HEK293 (cell line): ENCODE data around the gene C9orf40.
A peak's percentile ranks its signal among the peaks of the same experiment; 100 is the strongest.

Experiments
- CTCF ChIA-PET: fragments of 350-600 bp; formaldehyde crosslinking; extraction: SDS; loops from one replicate; lab custom pipeline; 2021; ENCODE audit warnings: antibody characterized with exemption; lab: Yijun Ruan, JAX
- POLR2A ChIA-PET: fragments of 300-600 bp; formaldehyde crosslinking; extraction: SDS; loops from one replicate; lab custom pipeline; 2020; ENCODE audit warnings: antibody characterized with exemption, inconsistent platforms; lab: Yijun Ruan, JAX
- H3K27ac ChIP-seq: fragments of 200-500 bp; sonication (Bioruptor generic); 2 replicates; pipeline ENCODE4 v1.5.1; 2014; ENCODE audit warnings: low read depth, low read length, control low read depth, inconsistent platforms; ENCODE audit errors: extremely low read depth
- H3K36me3 ChIP-seq, 2 experiments: fragments of 200-500 bp in 1 of 2; sonication (Bioruptor generic) in 1 of 2; 1 replicate in 1 of 2; 2 replicates in 1 of 2; pipeline ENCODE4 v1.5.1; 2014 to 2017; ENCODE audit warnings: inconsistent platforms in 2 of 2, low read length in 2 of 2; ENCODE audit not compliant: control insufficient read depth in 2 of 2, insufficient read depth in 1 of 2
- H3K4me1 ChIP-seq: fragments of 200-500 bp; sonication (Bioruptor generic); 2 replicates; pipeline ENCODE4 v1.5.1; 2014; ENCODE audit warnings: mild to moderate bottlenecking, low read length, inconsistent platforms; ENCODE audit not compliant: control insufficient read depth, insufficient read depth
- H3K4me3 ChIP-seq: 2 replicates; pipeline ENCODE4 v1.5.1; 2011; ENCODE audit warnings: low read depth, mild to moderate bottlenecking, control low read depth, low read length, moderate library complexity
- H3K9me3 ChIP-seq: fragments of 200-500 bp; sonication (Bioruptor generic); 2 replicates; pipeline ENCODE4 v1.5.1; 2014; ENCODE audit warnings: low read depth, low read length, inconsistent platforms; ENCODE audit not compliant: control insufficient read depth, insufficient read depth
- GLI4 ChIP-seq: fragments of 450-650 bp; formaldehyde crosslinking; IDR thresholded peaks from 2 replicates; pipeline ENCODE4 v1.5.1; 2016; ENCODE audit warnings: missing biosample characterization, missing genetic modification characterization
- KLF9 ChIP-seq: fragments of 450-650 bp; formaldehyde crosslinking; IDR thresholded peaks from 2 replicates; pipeline ENCODE4 v1.5.1; 2016; ENCODE audit warnings: missing biosample characterization, missing genetic modification characterization, low read depth
- SETDB1 ChIP-seq: IDR thresholded peaks from one replicate; pipeline ENCODE4 v1.6.1; 2017; ENCODE audit warnings: mild to moderate bottlenecking, low read length, moderate library complexity, mixed read lengths; ENCODE audit not compliant: insufficient read length
- ZNF2 ChIP-seq: fragments of 450-650 bp; formaldehyde crosslinking; IDR thresholded peaks from 2 replicates; pipeline ENCODE4 v1.5.1; 2016; ENCODE audit warnings: missing biosample characterization, missing genetic modification characterization
- ZNF223 ChIP-seq: fragments of 450-650 bp; formaldehyde crosslinking; IDR thresholded peaks from 2 replicates; pipeline ENCODE4 v1.5.1; 2016; ENCODE audit warnings: missing biosample characterization, missing genetic modification characterization
- ZNF350 ChIP-seq: fragments of 450-650 bp; formaldehyde crosslinking; IDR thresholded peaks from 2 replicates; pipeline ENCODE4 v1.5.0; 2017; ENCODE audit warnings: missing biosample characterization, mild to moderate bottlenecking, missing genetic modification characterization
- ZNF571 ChIP-seq: fragments of 450-650 bp; formaldehyde crosslinking; IDR thresholded peaks from 2 replicates; pipeline ENCODE4 v1.5.0; 2017; ENCODE audit warnings: missing biosample characterization, missing genetic modification characterization
- TF ChIP-seq, protein P1 (sequence below): fragments of 450-650 bp; formaldehyde crosslinking; IDR thresholded peaks from 2 replicates; pipeline ENCODE4 v1.5.1; 2016; ENCODE audit warnings: missing biosample characterization, missing genetic modification characterization
- TF ChIP-seq, protein P2 (sequence below): fragments of 450-650 bp; formaldehyde crosslinking; IDR thresholded peaks from 2 replicates; pipeline ENCODE4 v1.5.1; 2016; ENCODE audit warnings: missing biosample characterization, missing genetic modification characterization
- TF ChIP-seq, protein P3 (sequence below): fragments of 450-650 bp; IDR thresholded peaks from 2 replicates; pipeline ENCODE4 v1.5.1; 2018; ENCODE audit warnings: missing biosample characterization, mild to moderate bottlenecking, missing genetic modification characterization
- TF ChIP-seq, protein P4 (sequence below): fragments of 450-650 bp; formaldehyde crosslinking; conservative IDR thresholded peaks from 2 replicates; pipeline ENCODE4 v1.5.1; 2016; ENCODE audit warnings: low read depth, missing biosample characterization, missing genetic modification characterization

The C9orf40 gene

DNA sequence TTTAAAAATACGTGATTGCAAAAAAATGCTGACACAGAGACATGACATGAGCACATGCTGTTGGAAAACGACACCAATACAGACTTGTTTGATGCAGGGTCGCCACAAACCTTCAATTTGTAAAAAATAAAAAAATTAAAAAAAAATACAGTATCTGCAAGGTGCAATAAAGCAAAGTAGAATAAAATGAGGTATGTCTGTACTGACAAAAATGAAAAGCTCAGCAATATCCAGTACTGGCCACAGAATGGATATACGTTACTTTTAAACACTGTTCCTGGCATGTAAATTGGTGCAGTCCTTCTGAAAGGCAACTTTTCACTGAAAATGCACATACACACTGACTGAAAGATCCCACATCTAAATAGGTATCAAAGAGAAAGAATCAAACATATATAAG is 27.1 kb upstream of the C9orf40 start:
- Histone ChIP-seq H3K27ac (no peak overlapping the region), H3K4me3 (no peak overlapping the region), H3K9me3 (no peaks in the 10 kb centered on the region), H3K36me3 (peaks cover 0 to 45% of the 10 kb centered on the region in 2 experiments; a peak in 2 of 3 replicates), H3K4me1 (no peaks in the 10 kb centered on the region)
- TF ChIP-seq KLF9 (tag by site-specific recombination), result no peak
- POLR2A ChIA-PET, result no interaction called here
- CTCF ChIA-PET, result no interaction called here

DNA sequence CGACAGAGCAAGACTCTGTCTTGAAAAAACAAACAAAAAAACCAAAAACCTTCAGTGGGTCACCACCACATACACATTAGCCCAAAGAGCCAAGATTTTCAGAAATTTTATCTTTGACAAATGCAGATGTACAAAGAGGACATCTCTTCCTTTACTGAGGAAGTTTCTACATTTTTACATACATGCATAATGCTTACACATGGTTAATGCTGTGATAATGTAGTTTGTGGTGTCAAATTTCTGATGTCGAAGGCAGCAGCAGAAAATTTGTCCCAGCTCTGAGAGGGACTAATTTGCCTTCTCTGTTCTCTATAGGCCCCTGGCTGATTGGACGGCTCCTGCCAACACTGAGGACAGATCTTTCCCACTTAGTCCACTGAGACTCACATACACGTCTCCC is 24.6 kb upstream of the C9orf40 start:
- ChIA-PET POLR2A (no interaction called here), CTCF (no interaction called here)
- TF ChIP-seq, protein P1, sequence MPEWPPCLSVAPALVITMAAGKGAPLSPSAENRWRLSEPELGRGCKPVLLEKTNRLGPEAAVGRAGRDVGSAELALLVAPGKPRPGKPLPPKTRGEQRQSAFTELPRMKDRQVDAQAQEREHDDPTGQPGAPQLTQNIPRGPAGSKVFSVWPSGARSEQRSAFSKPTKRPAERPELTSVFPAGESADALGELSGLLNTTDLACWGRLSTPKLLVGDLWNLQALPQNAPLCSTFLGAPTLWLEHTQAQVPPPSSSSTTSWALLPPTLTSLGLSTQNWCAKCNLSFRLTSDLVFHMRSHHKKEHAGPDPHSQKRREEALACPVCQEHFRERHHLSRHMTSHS (tag by site-specific recombination), result no peak
- TF ChIP-seq ZNF350 (tag by site-specific recombination) (no peak), ZNF2 (no peak), GLI4 (no peak), ZNF571 (tag by site-specific recombination) (no peak), ZNF223 (tag by site-specific recombination) (no peak)
- TF ChIP-seq, protein P2, sequence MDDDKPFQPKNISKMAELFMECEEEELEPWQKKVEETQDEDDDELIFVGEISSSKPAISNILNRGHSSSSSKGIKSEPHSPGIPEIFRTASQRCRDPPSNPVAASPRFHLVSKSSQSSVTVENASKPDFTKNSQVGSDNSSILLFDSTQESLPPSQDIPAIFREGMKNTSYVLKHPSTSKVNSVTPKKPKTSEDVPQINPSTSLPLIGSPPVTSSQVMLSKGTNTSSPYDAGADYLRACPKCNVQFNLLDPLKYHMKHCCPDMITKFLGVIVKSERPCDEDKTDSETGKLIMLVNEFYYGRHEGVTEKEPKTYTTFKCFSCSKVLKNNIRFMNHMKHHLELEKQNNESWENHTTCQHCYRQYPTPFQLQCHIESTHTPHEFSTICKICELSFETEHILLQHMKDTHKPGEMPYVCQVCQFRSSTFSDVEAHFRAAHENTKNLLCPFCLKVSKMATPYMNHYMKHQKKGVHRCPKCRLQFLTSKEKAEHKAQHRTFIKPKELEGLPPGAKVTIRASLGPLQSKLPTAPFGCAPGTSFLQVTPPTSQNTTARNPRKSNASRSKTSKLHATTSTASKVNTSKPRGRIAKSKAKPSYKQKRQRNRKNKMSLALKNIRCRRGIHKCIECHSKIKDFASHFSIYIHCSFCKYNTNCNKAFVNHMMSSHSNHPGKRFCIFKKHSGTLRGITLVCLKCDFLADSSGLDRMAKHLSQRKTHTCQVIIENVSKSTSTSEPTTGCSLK (tag by site-specific recombination), result no peak
- TF ChIP-seq, protein P3, sequence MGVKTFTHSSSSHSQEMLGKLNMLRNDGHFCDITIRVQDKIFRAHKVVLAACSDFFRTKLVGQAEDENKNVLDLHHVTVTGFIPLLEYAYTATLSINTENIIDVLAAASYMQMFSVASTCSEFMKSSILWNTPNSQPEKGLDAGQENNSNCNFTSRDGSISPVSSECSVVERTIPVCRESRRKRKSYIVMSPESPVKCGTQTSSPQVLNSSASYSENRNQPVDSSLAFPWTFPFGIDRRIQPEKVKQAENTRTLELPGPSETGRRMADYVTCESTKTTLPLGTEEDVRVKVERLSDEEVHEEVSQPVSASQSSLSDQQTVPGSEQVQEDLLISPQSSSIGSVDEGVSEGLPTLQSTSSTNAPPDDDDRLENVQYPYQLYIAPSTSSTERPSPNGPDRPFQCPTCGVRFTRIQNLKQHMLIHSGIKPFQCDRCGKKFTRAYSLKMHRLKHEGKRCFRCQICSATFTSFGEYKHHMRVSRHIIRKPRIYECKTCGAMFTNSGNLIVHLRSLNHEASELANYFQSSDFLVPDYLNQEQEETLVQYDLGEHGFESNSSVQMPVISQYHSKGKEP (tag by site-specific recombination), result no peak
- Histone ChIP-seq H3K4me1 (no peaks in the 10 kb centered on the region), H3K36me3 (peaks cover 0 to 35% of the 10 kb centered on the region in 2 experiments; a peak in 1 of 3 replicates), H3K9me3 (no peaks in the 10 kb centered on the region), H3K27ac (no peak overlapping the region), H3K4me3 (no peak overlapping the region)

DNA sequence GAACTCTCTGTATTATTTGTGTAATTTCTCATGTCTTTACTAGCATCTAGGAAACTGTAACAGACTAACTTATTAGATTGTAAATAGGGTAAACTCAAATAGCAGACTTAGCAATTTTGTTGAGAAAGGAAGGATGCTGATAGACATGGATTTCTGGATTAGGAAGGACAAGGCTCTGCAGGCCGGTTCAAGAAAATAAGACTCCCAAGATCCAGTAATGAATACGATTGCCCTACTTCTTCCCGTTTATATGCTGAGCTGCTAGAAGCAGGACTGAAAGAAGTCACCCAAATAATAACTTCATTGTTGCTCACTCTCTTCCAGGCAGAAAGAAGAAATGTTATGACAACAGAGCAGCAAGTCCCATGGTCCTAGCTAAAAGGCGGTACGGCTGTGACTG is 22.8 kb upstream of the C9orf40 start:
- CTCF ChIA-PET, result no interaction called here
- Histone ChIP-seq H3K4me3 (no peak overlapping the region), H3K27ac (no peak overlapping the region), H3K36me3 (peaks cover 0 to 34% of the 10 kb centered on the region in 2 experiments; a peak in 1 of 3 replicates), H3K9me3 (no peaks in the 10 kb centered on the region), H3K4me1 (no peaks in the 10 kb centered on the region)
- TF ChIP-seq SETDB1, result peak; percentile 70
- TF ChIP-seq, protein P4, sequence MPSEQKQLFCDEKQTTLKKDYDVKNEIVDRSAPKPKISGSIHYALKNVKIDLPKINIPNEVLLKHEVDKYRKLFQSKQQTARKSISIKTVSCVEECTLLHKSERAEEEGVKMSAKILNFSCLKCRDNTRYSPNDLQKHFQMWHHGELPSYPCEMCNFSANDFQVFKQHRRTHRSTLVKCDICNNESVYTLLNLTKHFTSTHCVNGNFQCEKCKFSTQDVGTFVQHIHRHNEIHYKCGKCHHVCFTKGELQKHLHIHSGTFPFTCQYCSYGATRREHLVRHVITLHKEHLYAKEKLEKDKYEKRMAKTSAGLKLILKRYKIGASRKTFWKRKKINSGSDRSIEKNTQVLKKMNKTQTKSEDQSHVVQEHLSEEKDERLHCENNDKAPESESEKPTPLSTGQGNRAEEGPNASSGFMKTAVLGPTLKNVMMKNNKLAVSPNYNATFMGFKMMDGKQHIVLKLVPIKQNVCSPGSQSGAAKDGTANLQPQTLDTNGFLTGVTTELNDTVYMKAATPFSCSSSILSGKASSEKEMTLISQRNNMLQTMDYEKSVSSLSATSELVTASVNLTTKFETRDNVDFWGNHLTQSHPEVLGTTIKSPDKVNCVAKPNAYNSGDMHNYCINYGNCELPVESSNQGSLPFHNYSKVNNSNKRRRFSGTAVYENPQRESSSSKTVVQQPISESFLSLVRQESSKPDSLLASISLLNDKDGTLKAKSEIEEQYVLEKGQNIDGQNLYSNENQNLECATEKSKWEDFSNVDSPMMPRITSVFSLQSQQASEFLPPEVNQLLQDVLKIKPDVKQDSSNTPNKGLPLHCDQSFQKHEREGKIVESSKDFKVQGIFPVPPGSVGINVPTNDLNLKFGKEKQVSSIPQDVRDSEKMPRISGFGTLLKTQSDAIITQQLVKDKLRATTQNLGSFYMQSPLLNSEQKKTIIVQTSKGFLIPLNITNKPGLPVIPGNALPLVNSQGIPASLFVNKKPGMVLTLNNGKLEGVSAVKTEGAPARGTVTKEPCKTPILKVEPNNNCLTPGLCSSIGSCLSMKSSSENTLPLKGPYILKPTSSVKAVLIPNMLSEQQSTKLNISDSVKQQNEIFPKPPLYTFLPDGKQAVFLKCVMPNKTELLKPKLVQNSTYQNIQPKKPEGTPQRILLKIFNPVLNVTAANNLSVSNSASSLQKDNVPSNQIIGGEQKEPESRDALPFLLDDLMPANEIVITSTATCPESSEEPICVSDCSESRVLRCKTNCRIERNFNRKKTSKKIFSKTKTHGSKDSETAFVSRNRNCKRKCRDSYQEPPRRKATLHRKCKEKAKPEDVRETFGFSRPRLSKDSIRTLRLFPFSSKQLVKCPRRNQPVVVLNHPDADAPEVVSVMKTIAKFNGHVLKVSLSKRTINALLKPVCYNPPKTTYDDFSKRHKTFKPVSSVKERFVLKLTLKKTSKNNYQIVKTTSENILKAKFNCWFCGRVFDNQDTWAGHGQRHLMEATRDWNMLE (tag by site-specific recombination), result no peak
- POLR2A ChIA-PET, result interaction anchor here (1.2 kb wide), 1 partner anchor 22 kb away, joined by 5 read pairs; no protein-coding TSS in a partner anchor
